ENCODE measurements around the gene LYPD5.

DNA sequence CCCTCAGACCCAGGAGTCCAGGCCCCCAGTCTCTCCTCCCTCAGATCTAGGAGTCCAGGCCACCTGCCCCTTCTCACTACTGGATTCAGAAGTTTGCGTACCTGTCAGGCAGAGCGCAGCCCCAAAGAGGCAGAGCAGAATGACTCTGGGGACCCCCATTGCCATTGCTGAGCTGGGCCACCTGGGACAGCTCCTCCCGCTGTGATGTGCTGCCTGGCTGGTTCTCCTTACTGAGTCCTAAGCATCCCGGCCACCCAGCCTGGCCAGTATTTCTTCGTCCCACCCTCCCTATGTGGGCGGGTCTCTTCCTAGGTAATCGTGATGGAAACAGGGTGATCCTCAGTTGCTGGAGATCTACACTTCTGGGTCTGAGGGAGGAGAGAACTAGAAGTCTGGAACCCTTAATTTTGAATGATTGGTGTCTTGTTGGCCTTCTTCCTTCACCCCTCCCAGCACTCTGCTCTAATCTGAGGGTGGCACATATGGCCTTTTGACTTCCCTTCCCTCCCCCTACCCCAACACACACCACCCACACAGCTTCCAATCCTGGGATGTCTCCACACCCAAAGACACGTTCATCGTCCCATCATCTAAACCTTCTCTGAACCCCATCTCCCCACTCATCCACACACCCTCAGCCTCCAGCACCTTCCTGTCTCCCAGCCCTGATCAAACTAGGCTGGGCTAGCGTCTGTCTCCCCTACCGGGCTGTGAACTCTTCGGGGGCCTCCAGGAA lies at the start of gene LYPD5:
- TF ChIP-seq, protein P1, sequence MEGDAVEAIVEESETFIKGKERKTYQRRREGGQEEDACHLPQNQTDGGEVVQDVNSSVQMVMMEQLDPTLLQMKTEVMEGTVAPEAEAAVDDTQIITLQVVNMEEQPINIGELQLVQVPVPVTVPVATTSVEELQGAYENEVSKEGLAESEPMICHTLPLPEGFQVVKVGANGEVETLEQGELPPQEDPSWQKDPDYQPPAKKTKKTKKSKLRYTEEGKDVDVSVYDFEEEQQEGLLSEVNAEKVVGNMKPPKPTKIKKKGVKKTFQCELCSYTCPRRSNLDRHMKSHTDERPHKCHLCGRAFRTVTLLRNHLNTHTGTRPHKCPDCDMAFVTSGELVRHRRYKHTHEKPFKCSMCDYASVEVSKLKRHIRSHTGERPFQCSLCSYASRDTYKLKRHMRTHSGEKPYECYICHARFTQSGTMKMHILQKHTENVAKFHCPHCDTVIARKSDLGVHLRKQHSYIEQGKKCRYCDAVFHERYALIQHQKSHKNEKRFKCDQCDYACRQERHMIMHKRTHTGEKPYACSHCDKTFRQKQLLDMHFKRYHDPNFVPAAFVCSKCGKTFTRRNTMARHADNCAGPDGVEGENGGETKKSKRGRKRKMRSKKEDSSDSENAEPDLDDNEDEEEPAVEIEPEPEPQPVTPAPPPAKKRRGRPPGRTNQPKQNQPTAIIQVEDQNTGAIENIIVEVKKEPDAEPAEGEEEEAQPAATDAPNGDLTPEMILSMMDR (IDR thresholded peaks at IDR 0.05; ENCODE audit: insufficient read depth, low read depth, low read length), result no peak
- no peak for TF ChIP-seq EZH2 (IDR thresholded peaks at IDR 0.05; ENCODE audit: insufficient read depth, low read length)

All from astrocyte (in vitro differentiated cells and primary cell).